GM12891 (cell line): ENCODE data around the gene TM7SF3.

Experiments
- PAX5 ChIP-seq: IDR thresholded peaks from 2 replicates; pipeline ENCODE4 v1.6.1; 2011; ENCODE audit warnings: low read length, moderate library complexity, mild to moderate bottlenecking; ENCODE audit not compliant: insufficient read depth, severe bottlenecking
- POLR2A ChIP-seq: IDR thresholded peaks from 2 replicates; pipeline ENCODE4 v1.6.1; 2011; ENCODE audit warnings: low read depth, low read length, control low read depth
- POLR2AphosphoS5 ChIP-seq: IDR thresholded peaks from 2 replicates; pipeline ENCODE4 v1.6.1; 2011; ENCODE audit warnings: low read depth, low read length, control low read depth
- SPI1 ChIP-seq: IDR thresholded peaks from 2 replicates; pipeline ENCODE4 v1.6.1; 2011; ENCODE audit warnings: low read depth, low read length, control low read depth
- TAF1 ChIP-seq: IDR thresholded peaks from 2 replicates; pipeline ENCODE4 v1.6.1; 2011; ENCODE audit warnings: low read depth, low read length, control low read depth

GRCh38 chr12:26928661-26929060 lies 85.5 kb downstream of the TM7SF3 start:
- TF ChIP-seq POLR2A = no peak
- TF ChIP-seq TAF1 = no peak
- TF ChIP-seq PAX5 = no peak
- no peak for TF ChIP-seq POLR2AphosphoS5
- TF ChIP-seq SPI1 = no peak
